Right lobe of liver (tissue), 6 donors: Measurements from ENCODE around the gene PRDM15. TPM values are rescaled to one million over a fixed set of nuclear protein-coding genes. Genes with fewer than 3 reads are reported as not detected.
A peak's percentile ranks its signal among the peaks of the same experiment; 100 is the strongest.

Experiments used
- ATAC-seq, 4 donors: fragments of 200-7000 bp; cut with Tn5 transposase; one replicate each; pipeline ENCODE4 v1.9.1; 2020; ENCODE audit warnings: mild to moderate bottlenecking in 4 of 4, moderate library complexity in 4 of 4
- DNase-seq, 3 donors: peaks; one replicate each; pipeline ENCODE4 v3.0.0-alpha.2; 2020
- H3K27ac ChIP-seq, 3 donors: fragments of 200-600 bp; one replicate each; pipeline ENCODE4 v1.8.0; 2022
- H3K27me3 ChIP-seq, 2 donors: fragments of 200-600 bp; one replicate each; pipeline ENCODE4 v1.8.0; 2022
- H3K36me3 ChIP-seq, 4 donors: fragments of 200-600 bp; sonication (generic) in 1 of 4; one replicate each; pipeline versions ENCODE4 v1.5.1 to v1.8.0; 2017 to 2022; ENCODE audit warnings: control low read depth in 1 of 4
- H3K4me1 ChIP-seq, 4 donors: fragments of 200-600 bp; sonication (generic) in 1 of 4; one replicate each; pipeline versions ENCODE4 v1.5.1 to v1.8.0; 2017 to 2022; ENCODE audit warnings: control low read depth in 1 of 4
- H3K4me3 ChIP-seq, 3 donors: fragments of 200-600 bp; one replicate each; pipeline ENCODE4 v1.8.0; 2022
- H3K9me3 ChIP-seq, 4 donors: fragments of 200-600 bp; sonication (generic) in 1 of 4; one replicate each; pipeline versions ENCODE4 v1.5.1 to v1.8.0; 2017 to 2022; ENCODE audit warnings: control low read depth in 1 of 4
- CTCF ChIP-seq, 4 donors: fragments of 200-600 bp in 3 of 4; fragments of 450-650 bp in 1 of 4; IDR thresholded peaks; one replicate each; pipeline versions ENCODE4 v1.5.1 to v1.8.0; 2016 to 2022; ENCODE audit warnings: antibody characterized with exemption in 4 of 4, mild to moderate bottlenecking in 2 of 4
- POLR2A ChIP-seq: fragments of 450-650 bp; IDR thresholded peaks from one replicate; pipeline ENCODE4 v1.6.1; 2017; ENCODE audit warnings: antibody characterized with exemption, mild to moderate bottlenecking
- WGBS: methylation state at CpG from one replicate; pipeline ENCODE4 v1.1.6; 2018; ENCODE audit warnings: low coverage, low lambda C conversion rate; ENCODE audit not compliant: insufficient coverage; ENCODE audit errors: missing lambda C conversion rate; 5-methylcytosine and 5-hydroxymethylcytosine counted together
- intact Hi-C, 2 donors: fragments of 100-400 bp; cut with DNase I; formaldehyde crosslinking; loops; one replicate each; pipeline versions ENCODE4 v1.11.2 to v1.14.1; 2022
- total RNA-seq, 6 experiments: library from RNA; depleted of rRNA in 2 of 6; stranded (reverse); fragments of >200 nt in 2 of 6; fragmentation: NEBNext Ultra II Directional in 3 of 6; extraction: Animal tissue kit (Norgen Biotek cat#: 25700) in 3 of 6; gene quantifications; one replicate each; pipeline versions ENCODE4 v1.1.0 to v1.2.4, GENCODE V29; 2016 to 2023
- donor health status: DM: no; HTN: yes; CAD: no.
- donor health status: DM: no; HTN: no; CAD: no.
- donor health status: DM: no; HTN: no; CAD: no.
- donor health status: DM: no; HTN: yes; CAD: no.
- donor health status: DM: no; HTN: yes; CAD: no.

Gene PRDM15
- total RNA-seq, 6 experiments from 2014 or later: 1.9 to 4.0 (median 2.7) TPM

- intact Hi-C loops: loop anchor here in 1 of 2 donors (5.0 kb wide), 1 partner anchor 301 kb away; no protein-coding TSS in a partner anchor
- TF ChIP-seq CTCF (IDR thresholded peaks at IDR 0.05) (peak; percentile 73 to 80 (median 76)), POLR2A (no peak)
- ATAC-seq (peak; percentile 84 to 94 (median 91)), DNase-seq (peak; percentile 66 to 81 (median 71))
- Histone ChIP-seq H3K36me3 (peaks cover 0 to 1% (median 0%) of the 10 kb centered on the region in 4 donors), H3K27ac (no peak overlapping the region), H3K27me3 (no peaks in the 10 kb centered on the region), H3K4me3 (no peak overlapping the region), H3K4me1 (no peaks in the 10 kb centered on the region), H3K9me3 (no peaks in the 10 kb centered on the region)
- 25% methylated on average over 4 of the region's 12 CpGs for WGBS
Observed at GRCh38 chr21:41816583-41817165, 62.5 kb downstream of the PRDM15 start.

GRCh38 chr21:41815652-41816582, 63.2 kb downstream of the PRDM15 start:
- intact Hi-C loops: loop anchor here in 1 of 2 donors (5.0 kb wide), 1 partner anchor 301 kb away; no protein-coding TSS in a partner anchor
- H3K4me3 ChIP-seq: no peak overlapping the region
- H3K27me3 ChIP-seq: no peaks in the 10 kb centered on the region
- H3K9me3 ChIP-seq: no peaks in the 10 kb centered on the region
- no peak for TF ChIP-seq CTCF (IDR thresholded peaks at IDR 0.05)
- no peak for TF ChIP-seq POLR2A
- no peaks in the 10 kb centered on the region for H3K4me1 ChIP-seq
- WGBS: 88% methylated on average over 24 of the region's 50 CpGs
- H3K36me3 ChIP-seq: peaks cover 0 to 1% (median 0%) of the 10 kb centered on the region in 4 donors
- no peak for DNase-seq
- ATAC-seq: peak in 1 of 4 donors; percentile 18
- H3K27ac ChIP-seq: no peak overlapping the region

DNA sequence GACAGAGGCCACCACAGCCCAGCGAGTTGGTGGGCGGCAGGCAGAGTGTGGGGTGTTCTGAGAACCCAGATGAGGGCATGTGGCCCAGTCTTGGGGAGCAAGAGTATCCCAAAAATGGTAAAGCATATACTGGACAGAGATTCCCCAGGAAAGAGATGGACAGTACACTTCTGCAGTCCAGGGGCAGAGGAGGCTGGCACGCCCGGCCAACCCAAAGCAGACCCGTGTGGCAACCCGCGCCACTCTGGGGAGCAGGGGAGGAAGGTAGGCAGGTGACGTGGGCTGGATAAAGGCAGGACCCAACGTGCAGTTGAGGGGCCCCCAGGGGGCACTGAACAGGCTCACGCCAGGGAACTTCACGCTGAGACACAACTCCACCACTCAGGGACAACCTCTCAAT, 65.9 kb downstream of the PRDM15 start:
- DNase-seq: no peak
- no CpG with 5 or more reads among the region's 11 CpGs for WGBS
- peaks cover 0 to 5% (median 0%) of the 10 kb centered on the region in 4 donors for H3K36me3 ChIP-seq
- intact Hi-C loops: no loop called here
- H3K4me1 ChIP-seq: no peaks in the 10 kb centered on the region
- H3K4me3 ChIP-seq: no peak overlapping the region
- TF ChIP-seq POLR2A (no peak), CTCF (IDR thresholded peaks at IDR 0.05) (no peak)
- no peak for ATAC-seq
- no peak overlapping the region for H3K27ac ChIP-seq
- H3K27me3 ChIP-seq: no peaks in the 10 kb centered on the region
- no peaks in the 10 kb centered on the region for H3K9me3 ChIP-seq

DNA sequence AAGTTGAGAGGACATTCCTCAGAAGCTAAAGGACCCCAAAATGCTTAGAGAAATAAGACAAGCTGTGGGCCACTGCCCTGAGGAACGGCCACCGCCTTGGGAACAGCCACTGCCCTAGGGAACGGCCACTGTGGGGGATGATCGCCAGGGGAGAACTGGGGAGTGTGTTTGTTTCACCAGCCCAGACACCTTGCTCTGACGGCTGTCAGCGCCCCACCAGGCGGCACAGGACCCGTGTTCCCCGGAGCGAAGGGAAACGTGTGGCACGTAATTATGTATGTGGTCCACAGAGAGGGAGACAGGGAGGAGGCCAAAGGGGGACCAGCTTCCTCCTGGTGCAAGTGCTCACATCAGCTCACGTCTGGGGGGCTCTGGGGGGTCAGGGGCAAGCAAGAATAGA, 66.5 kb downstream of the PRDM15 start:
- TF ChIP-seq CTCF (IDR thresholded peaks at IDR 0.05) (no peak), POLR2A (no peak)
- H3K9me3 ChIP-seq: no peaks in the 10 kb centered on the region
- H3K27ac ChIP-seq: no peak overlapping the region
- H3K4me1 ChIP-seq: no peaks in the 10 kb centered on the region
- intact Hi-C loops: no loop called here
- no peak overlapping the region for H3K4me3 ChIP-seq
- no peak for ATAC-seq
- H3K36me3 ChIP-seq: peaks cover 0 to 5% (median 0%) of the 10 kb centered on the region in 4 donors
- WGBS: 83% methylated on average over 2 of the region's 13 CpGs
- no peaks in the 10 kb centered on the region for H3K27me3 ChIP-seq
- no peak for DNase-seq
